ENCODE measurements around the gene SERPIND1.
"Not testable (repeated sequence)": the region's sequence is repeated elsewhere in the genome, so short reads cannot be mapped to it uniquely, and the experiment has no call there.

Gene SERPIND1, protein sequence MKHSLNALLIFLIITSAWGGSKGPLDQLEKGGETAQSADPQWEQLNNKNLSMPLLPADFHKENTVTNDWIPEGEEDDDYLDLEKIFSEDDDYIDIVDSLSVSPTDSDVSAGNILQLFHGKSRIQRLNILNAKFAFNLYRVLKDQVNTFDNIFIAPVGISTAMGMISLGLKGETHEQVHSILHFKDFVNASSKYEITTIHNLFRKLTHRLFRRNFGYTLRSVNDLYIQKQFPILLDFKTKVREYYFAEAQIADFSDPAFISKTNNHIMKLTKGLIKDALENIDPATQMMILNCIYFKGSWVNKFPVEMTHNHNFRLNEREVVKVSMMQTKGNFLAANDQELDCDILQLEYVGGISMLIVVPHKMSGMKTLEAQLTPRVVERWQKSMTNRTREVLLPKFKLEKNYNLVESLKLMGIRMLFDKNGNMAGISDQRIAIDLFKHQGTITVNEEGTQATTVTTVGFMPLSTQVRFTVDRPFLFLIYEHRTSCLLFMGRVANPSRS

DNA sequence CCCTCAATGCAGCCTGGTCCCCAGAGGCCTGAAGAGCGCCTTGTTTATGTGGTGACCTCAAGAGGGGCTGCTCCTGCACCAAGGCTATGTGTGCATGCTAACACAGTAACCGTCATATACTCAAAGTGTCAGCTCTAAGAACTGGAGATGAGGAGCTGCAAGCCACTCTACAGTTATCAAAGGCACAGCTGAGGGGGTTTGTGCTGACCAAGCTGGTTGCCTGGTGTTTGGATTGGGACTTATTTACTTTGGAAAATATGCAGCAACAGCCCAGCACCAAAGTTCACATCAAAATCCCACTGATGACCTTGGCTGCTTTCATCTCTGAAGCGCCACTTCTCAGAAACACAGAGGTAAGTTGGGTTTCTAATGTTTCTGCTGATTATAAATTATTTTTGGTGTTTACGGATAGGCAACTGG, at the start of gene SERPIND1:
Gene SERPIND1 (plus strand): TSS at position 321 of the 420 bp plus-strand sequence. CDS start 5,200 bp downstream, outside the sequence.
- DNase-seq: no peak

DNA sequence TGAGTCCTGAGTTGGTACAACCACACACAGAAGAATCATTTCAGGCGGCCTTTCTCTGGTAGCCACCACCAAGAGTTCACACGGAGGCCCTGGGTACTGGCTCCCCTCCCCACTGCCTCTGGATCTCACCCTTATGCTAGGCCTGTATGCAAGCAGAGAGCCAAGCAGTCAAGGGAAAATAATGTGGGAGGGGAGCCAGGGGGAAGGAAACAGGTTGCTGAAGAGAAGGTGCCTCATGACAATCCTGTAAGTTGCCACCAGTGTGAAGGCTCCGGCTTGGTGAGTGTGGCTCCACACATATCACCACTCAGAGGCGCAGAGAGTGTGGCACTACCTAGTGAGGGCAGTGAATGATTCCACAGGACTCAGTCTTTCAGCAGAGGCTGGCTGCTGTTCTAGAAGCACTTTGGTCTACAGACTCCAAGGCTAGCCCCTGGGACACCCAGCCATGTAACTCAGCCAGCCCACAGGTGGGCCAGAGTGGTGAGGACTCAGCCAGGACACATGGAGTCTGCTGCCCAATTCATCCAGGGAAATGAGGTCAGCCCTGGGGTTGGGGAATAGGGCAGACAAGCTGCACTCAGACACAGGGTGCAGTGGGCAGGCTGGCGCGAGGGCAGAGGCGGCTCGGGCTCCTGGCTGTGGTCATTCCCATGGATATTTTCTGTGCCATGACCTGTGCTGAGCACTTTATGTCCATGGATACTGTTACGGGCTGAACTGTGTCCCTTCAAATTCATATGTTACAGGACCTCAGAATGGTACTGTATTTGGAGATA, 49.0 kb upstream of the SERPIND1 start:
- DNase-seq: no peak

DNA sequence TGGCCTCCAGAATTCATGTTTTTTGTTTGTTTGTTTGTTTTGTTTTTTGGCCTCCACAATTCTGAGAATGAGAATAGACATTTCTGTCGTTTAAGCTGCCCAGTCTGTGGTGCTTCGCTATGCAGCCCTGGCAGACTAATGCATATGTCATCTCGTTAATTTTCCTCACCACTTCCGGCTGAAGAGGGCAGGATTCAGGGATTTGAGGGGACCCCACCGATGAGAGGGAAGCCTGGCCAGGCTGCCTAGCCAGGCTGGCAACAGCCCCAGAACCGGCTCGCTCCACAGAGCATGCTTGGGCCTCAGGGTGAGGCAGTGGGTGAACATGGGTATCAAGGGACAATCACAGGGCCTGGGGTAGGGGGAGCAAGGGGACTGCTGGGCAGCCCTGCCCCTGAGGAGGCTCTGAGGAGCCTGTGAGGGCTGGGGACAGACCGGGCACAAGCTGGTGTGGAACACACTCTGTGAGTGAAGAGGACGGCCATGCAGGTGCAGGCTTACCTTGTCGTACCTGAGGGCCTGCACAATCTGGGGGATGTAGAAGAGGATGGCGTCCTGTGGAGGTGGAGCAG, 47.8 kb upstream of the SERPIND1 start:
- no peak for DNase-seq

DNA sequence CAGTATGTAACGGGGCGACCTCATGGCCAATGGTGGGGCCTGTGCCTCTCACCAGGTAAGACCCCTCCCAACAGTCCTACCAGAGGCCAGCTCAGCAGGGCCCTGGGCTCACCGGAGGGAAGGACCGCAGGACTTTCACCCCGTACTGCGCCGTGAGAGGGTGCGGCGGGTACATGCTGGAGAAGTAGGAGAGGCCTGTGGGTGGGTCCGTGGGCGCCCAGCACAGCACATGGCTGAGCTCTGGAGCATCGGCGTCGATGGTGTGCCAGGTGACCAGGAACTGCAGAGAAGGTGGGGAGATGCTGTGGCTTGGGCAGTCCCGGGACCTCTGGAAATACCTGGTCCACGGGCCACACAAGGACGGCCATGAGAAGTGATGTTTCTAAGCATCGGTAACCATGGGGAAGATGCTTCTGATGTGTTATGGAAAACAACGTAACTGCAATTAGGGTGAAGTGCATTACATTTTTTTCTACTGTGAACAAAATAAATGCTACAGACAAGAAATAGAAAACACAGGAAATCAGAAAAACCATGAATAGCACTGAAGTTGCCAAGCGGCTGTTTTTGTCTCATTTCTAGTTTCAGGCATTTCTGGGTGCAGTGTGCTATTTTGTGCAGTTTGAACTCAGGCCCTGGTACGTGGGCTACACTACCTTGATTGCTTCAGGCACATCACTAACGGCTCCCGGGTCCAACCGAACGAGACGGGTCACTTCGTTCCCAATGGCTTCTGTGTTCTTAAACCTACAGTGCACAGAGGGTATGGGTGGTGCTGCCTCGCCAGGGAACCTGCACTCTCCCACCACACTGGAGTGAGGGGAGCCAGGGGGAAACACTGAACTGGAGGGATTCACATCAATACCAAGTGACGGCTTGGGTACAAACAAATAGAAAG, 46.5 kb upstream of the SERPIND1 start:
- no peak for DNase-seq

DNA sequence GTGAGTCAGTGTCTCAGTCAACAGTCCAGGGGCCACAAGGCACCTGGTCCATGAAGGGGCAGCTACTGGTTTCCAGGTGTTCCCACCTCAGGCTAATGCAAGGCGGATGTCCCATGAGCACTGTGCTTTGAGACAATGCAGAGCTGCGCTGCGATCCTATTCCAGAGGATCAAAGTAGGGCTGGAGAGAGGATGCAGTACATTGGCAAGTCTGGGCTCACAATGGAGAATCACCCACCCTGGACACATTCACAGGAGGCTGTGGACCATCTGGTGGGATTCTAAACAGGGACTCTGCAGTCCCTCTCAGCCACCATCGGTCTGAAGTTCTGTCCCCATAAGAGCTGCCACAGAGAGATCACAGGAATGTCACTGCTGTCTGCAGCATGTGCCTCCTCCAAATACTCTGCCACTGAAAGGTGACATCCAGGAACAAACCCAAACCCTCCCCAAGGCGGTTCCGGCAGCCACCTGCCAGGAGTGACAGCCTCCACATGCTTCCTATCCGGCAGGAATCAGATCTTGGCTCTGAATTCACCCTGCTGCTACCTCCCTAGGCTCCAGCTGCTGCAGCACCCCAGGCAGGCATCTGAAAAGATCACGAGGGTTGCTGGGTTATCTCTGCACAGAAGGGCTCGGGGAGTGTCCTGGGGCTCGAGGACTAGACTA, 45.3 kb upstream of the SERPIND1 start:
- DNase-seq: no peak

DNA sequence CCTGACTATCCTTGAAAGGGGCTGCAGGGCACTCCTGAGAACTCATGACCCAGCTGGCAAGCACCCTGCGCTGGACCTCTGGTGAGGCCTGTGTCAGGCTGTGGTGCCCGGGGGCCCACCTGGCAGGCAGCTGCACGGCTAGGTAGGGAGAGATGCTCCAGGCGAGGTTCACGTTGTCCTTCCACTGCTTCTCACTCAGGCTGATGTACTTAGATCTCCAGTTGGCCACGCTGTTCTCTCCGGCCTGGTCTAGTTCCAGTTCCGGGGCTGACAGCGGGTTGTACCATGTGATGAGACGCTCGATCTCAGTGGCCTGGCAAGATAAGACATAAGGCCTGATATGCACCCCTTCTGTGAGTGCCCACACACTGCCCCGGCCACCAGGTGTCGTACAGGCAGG, 44.7 kb upstream of the SERPIND1 start:
- no peak for DNase-seq

DNA sequence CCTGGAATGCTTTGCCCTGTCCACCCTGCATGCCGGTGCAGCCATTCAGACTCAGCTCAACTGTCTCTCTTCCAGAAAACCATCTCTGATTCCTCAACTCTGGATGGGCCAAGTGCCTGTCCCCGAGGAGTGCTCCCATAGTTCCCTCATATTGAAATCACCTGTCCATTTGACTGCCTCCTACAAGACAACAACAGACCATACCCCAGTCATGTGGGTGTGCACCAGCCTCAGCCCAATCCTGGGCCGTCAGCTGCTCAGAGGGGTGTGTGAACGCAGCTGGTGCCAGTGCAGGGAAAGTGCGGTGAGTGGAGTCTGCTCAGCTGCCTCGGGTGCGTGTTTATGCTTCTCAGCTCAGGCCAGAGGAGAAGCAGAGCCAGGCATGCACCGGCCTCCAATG, 41.5 kb upstream of the SERPIND1 start:
- not testable (repeated sequence) for DNase-seq

DNA sequence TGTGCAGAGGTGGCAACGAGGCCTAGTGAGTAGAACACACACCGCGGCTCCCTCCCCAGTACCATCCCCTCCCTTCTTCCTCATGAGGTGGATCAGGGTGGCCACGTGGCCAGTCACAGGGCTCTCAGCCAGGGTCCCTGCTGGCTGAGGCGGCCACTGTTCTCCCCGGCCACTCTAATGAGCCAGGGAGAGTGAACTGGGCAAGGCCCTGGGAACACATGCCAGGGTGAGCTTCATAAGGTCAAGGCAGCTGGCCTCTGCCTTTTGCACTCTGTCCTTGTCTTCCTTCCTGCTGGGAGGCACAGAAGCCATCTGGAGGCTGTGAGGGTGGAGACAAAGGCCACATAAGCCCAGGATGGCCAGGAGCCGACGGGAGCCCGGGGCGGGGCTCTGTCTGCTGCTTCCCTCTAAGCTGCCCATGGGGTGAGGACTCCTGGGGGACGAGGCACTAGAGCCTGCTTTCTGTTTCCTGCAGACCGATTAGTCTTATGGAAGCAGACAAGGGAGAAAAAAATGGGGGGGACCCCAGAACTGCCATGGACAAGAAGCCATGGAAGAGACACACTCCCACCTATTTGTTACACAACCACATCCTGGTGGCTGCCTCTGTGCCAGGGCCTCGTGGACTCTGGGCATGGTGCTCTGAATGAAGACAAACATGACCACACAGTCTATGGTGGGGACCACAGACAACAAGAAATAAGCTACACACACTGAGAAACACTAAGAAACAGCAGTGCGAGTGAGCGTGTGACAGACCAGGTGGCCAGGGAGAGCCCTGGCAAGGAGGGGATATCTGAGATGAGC, 38.4 kb upstream of the SERPIND1 start:
- not testable (repeated sequence) for DNase-seq

DNA sequence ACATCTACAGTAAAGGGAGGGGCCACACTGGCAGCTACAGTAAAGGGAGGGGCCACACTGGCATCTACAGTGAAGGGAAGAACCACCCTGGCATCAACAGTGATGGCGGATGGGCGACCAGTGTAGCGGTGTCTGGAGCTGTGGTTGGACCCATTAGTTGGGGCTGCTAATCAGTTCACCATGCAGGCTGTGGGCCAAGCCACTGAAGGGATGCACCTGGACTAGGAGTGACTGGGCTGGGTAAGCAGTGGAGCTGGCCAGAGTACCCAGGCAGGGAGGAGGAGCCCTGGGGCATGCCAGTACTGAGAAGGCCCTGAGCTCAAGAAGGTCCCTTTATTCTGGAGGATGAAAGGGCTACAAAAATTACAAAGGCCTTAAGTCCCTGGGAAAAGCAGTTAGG, 37.0 kb upstream of the SERPIND1 start:
- not testable (repeated sequence) for DNase-seq

DNA sequence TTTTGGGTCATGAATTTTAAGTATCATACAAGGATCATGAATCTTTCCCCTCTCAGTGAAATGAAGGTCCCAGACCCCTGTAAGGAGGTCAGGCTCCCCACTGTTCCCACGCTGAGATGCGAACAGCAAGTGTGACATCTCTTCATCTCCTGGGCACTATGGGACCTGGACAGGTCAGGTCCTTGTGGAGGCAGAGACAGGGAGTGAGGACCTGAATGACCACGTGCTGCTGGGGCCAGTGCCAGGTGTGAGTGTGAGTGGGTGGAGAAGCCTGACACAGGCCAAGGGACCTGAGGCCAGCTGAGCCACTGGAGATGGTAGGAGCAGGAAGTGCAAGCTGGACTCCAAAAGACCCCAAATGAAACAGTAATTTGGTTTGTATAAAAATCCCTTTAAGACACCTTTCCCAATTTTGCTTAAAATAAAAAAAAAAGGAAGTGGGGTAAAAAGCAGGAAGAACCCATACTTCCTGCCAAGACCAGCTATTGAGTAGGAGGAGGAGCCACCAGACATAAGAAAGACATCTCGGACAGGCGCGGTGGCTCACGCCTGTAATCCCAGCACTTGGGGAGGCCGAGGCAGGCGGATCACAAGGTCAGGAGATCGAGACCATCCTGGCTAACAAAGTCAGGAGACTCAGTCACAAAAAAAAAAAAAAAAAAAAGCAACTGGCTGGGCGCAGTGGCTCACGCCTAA, 35.4 kb upstream of the SERPIND1 start:
- no peak for DNase-seq

DNA sequence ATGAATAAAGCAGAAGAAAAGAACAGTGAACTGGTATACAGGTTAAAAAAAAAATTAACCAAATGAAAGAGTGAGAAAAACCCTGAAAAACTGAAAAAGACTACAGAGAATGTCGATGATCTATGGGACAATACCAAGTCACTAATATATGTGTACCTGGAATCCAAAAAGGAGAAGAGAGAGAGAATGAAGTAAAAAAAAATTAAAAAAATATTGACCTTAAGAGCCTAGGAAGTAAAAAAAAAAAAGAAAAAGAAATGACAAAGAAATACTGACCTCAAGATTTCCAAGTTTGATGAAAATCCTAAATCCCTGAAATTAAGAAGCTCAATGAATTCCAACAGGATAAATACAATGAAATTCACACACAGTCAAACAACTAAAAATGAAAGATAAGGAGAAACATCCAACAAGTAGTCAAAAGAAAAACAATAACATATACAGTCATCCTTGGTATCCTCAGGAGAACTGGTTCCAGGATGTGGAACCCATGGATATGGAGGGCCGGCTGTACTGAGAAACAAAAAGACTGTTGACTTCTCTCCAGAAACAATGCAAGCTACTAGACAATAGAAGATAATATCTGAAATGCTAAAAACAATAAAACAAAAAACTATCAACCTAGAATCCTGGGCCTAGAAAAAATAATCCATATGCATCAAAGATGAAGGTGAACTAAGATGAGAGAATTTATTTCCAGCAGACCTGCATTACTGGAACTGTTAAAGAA, 33.5 kb upstream of the SERPIND1 start:
- no peak for DNase-seq

DNA sequence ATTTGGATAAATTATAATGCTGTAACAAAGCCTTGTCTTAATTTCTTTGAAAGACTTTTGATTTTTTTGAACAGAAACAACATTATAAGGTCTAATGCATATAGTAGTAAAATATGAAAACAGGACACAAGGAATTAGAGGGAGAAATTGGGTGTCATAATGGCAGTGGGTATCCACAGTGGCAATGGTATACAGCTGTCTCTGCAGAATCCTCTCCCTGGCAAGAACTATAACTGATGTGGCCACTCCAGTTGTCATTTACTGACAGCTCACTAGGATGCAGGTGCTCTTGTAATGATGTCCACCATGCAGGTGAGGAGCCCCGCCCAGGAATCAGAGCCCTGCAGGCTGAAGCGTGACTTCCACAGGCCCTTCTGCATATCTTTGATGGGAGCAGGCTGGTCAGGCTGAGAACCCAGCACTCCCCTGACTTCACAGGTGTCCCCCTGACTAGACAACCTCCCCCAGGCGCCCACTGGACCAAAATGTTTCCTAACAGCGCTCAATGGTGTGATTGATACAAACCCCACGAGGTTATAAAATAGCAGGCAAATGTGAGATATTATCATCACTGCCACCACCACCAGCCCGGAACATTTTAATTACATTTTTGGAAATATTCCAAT, 32.8 kb upstream of the SERPIND1 start:
- DNase-seq: no peak

DNA sequence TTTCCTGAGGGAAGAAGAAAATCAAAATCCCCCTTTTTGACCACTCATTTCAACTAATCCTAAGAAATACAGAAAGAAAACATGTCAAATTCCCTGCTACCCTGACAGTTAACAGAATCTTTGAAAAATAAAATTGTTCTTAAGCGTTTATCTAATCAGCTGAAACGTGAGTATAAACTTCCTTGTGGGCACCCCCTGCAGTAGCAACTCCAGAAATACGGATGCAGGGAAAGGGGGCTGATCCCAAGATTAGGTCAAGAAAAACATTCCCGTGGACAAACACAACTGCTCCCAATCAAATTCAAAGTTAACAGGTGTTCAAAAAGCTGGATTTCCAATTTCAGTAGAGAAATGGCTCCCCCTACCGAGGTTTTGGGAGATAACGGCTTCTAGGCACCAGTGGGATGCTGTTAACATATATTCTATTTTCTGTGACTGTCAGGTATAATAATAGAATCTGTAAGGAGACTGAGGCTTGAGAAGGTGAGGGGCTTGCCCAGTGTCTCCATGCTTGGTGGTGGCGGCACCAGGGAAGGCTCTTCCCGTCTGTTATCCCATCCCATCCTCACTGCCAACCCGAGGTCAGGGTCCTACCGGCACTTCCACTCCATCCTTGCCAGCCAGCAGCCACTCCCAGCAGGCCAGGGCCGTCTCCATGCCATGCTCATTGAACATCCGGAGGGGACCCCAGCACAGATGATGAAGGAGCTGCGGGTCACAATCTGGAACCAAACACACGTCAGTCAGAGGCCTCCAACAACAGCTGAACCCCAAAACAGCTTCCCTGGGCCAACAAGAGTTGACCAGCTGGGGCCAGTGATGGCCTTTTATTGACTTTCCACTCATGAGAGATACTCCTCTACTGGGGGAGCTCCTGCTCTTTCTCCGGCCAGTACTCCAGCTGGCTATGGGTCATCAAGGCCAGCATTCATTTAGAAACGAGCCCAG, 32.0 kb upstream of the SERPIND1 start:
- DNase-seq: no peak

DNA sequence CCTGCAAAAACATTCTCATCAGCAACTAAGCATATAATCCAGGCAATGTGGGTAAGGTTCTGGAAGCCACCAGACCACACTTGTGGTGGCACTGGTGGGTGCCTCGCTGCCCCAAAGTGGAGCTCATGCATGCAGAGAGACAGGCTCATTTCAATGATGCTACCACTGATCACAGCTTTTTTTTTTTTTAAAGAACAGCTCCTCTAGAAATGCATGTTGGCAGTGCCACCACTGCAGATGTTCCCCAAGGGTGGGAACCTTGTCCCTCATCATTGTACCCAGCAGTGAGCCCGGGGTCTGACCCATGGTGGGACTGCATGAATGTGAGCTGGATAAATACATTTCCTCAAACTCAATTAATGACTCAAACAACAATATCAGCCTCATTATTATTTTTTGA, 31.1 kb upstream of the SERPIND1 start:
- DNase-seq: no peak

DNA sequence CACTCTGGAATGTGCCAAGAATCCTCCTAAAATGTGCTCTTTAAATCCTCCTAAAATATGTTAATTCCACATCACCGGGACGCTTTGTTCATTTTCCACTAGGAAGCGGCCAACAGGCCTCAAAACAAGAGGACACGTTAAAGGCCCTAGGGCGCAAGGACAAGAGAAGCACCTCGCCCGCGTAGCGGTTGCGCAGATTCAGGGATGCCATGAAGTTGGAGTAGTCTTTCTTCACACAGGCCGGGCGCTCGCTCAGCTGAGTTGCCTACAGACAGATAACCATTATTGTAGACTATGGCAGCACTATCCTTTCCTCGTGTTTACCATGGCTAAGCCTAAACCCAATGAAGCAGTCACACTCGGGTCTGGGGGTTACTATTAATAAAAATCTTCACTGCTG, 29.5 kb upstream of the SERPIND1 start:
- DNase-seq: no peak

DNA sequence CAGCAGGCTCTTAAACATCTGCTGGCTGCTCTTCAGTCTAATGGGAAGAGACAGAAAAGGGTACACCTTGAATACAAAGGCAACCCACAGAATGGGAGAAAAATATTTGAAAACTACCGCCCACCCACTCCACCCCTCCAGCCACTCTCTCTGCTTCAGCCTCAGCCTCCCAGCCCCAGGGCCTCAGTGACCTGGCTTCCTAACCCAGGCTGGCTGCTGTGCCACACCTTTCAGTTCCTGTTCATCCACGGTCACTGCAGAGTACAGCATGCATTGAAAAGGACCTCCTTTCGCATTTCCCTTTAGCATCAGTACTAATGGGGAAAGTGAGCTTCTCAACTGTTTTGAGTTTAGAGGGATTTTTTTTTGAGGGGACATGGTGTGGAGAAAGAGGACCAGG, 28.8 kb upstream of the SERPIND1 start:
- DNase-seq: no peak

DNA sequence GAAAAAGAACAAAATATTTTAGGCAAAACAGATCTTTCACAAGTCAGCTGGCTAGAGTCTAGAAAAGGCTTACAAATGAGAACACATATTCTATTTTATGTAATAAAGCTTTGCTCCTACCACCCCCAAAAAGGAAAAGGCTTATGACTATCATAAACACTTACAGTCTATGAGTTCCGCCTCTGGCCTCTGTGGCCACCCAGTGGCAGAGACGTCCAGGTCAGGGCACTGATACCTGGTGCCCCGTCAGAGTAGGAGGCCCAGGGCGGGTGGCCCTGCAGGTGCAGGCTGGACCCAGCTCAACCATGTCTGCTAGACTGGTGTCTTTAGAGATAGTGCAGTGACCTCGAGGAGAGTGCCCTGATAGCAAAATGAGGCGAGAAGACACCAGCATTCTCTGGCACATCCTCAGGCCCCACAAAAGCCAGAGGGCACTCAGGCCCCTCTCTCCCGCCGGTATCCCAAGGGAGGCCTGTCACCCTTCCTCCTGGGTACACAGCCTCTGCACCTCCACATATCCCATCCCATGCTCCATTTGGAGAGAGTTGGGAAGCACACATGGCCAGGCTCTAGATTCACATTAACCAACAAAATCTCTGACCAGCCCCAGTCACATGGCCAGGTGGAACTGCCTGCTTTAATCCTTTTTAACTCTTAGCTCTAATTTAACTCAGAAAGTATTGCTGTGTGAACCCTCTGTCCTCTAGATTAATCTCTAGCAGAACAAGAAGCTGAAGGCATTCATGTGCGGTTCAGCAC, 27.3 kb upstream of the SERPIND1 start:
- no peak for DNase-seq

Measured in NCI-H2171 (cell line).